CD14-positive monocyte (primary cell): ENCODE measurements around the gene SSR1. TPM values are rescaled to one million over a fixed set of nuclear protein-coding genes. Genes with fewer than 3 reads are reported as not detected.
"Not testable (repeated sequence)": the region's sequence is repeated elsewhere in the genome, so short reads cannot be mapped to it uniquely, and the experiment has no call there.

Experiments used
- DNase-seq, 3 donors: peaks; one replicate each; pipeline ENCODE4 v3.0.0-alpha.2; 2011 to 2022
- H2AFZ ChIP-seq: 2 replicates; pipeline ENCODE4 v1.6.0; 2012; ENCODE audit warnings: mild to moderate bottlenecking, low read depth, low read length, inconsistent platforms; ENCODE audit not compliant: insufficient read depth, poor library complexity, severe bottlenecking
- H3K27ac ChIP-seq, 2 donors: 1 replicate in 1 of 2; 2 replicates in 1 of 2; pipeline ENCODE4 v1.5.1; 2012 to 2013; ENCODE audit warnings: low read length in 2 of 2, control low read depth in 1 of 2, inconsistent platforms in 1 of 2, low read depth in 1 of 2, mild to moderate bottlenecking in 1 of 2
- H3K27me3 ChIP-seq, 2 donors: one replicate each; pipeline versions ENCODE4 v1.6.0 to v1.6.1; 2011 to 2013; ENCODE audit warnings: low read length in 2 of 2; ENCODE audit not compliant: control insufficient read depth in 2 of 2, insufficient read depth in 2 of 2
- H3K36me3 ChIP-seq, 2 donors: replicated peaks in 1 of 2; 1 replicate in 1 of 2; 2 replicates in 1 of 2; pipeline versions ENCODE4 v1.5.1 to v1.6.1; 2012 to 2013; ENCODE audit warnings: low read length in 2 of 2, control low read depth in 1 of 2, inconsistent platforms in 1 of 2, mild to moderate bottlenecking in 1 of 2; ENCODE audit not compliant: insufficient read depth in 2 of 2, control insufficient read depth in 1 of 2
- H3K4me1 ChIP-seq, 2 donors: 1 replicate in 1 of 2; 2 replicates in 1 of 2; pipeline versions ENCODE4 v1.5.1 to v1.6.1; 2012 to 2013; ENCODE audit warnings: low read length in 2 of 2, control low read depth in 1 of 2, inconsistent platforms in 1 of 2, mild to moderate bottlenecking in 1 of 2, moderate library complexity in 1 of 2; ENCODE audit not compliant: insufficient read depth in 2 of 2, control insufficient read depth in 1 of 2
- H3K4me2 ChIP-seq: replicated peaks from 2 replicates; pipeline ENCODE3; 2012; ENCODE audit warnings: low read length, moderate library complexity, mild to moderate bottlenecking; ENCODE audit not compliant: poor library complexity, severe bottlenecking; ENCODE audit errors: extremely low read depth
- H3K4me3 ChIP-seq, 3 experiments: fragments of 200-600 bp in 1 of 3; sonication (generic) in 1 of 3; replicated peaks in 1 of 3; 1 replicate in 2 of 3; 2 replicates in 1 of 3; pipeline ENCODE4 v1.5.1; 2011 to 2013; ENCODE audit warnings: low read length in 3 of 3, mild to moderate bottlenecking in 3 of 3, control low read depth in 2 of 3, low read depth in 2 of 3, inconsistent platforms in 1 of 3, moderate library complexity in 1 of 3
- H3K79me2 ChIP-seq: 2 replicates; pipeline ENCODE4 v1.6.0; 2012; ENCODE audit warnings: mild to moderate bottlenecking, control low read depth, inconsistent platforms, low read length, moderate library complexity; ENCODE audit not compliant: insufficient read depth
- H3K9ac ChIP-seq: 2 replicates; pipeline ENCODE4 v1.6.0; 2017; ENCODE audit warnings: low read length, mild to moderate bottlenecking; ENCODE audit not compliant: insufficient read depth, poor library complexity, severe bottlenecking
- H3K9me3 ChIP-seq, 2 donors: replicated peaks in 1 of 2; 1 replicate in 1 of 2; 2 replicates in 1 of 2; pipeline versions ENCODE4 v1.5.1 to v1.6.1; 2012 to 2013; ENCODE audit warnings: low read length in 2 of 2, control low read depth in 1 of 2; ENCODE audit not compliant: control insufficient read depth in 1 of 2, insufficient read depth in 1 of 2
- H4K20me1 ChIP-seq: 2 replicates; pipeline ENCODE4 v1.6.0; 2012; ENCODE audit warnings: mild to moderate bottlenecking, low read length, control low read depth, moderate library complexity; ENCODE audit not compliant: insufficient read depth
- H3K27ac Mint-ChIP-seq, 7 donors: one replicate each; pipeline ENCODE4 v1.8.0; 2020; ENCODE audit warnings: mild to moderate bottlenecking in 7 of 7, mixed read lengths in 7 of 7, moderate library complexity in 6 of 7, inconsistent platforms in 2 of 7
- H3K27me3 Mint-ChIP-seq, 3 donors: one replicate each; pipeline ENCODE4 v1.8.0; 2021 to 2022; ENCODE audit warnings: low read depth in 3 of 3, mild to moderate bottlenecking in 3 of 3, mixed read lengths in 3 of 3, moderate library complexity in 3 of 3, inconsistent platforms in 1 of 3
- H3K36me3 Mint-ChIP-seq, 2 donors: one replicate each; pipeline ENCODE4 v1.8.0; 2020; ENCODE audit warnings: mixed read lengths in 2 of 2, inconsistent platforms in 1 of 2, mild to moderate bottlenecking in 1 of 2
- H3K4me1 Mint-ChIP-seq: one replicate; pipeline ENCODE4 v1.8.0; 2020; ENCODE audit warnings: mild to moderate bottlenecking, mixed read lengths
- H3K4me3 Mint-ChIP-seq, 2 donors: one replicate each; pipeline ENCODE4 v1.8.0; 2020; ENCODE audit warnings: mild to moderate bottlenecking in 2 of 2, mixed read lengths in 2 of 2, moderate library complexity in 1 of 2
- H3K9me3 Mint-ChIP-seq, 7 donors: one replicate each; pipeline ENCODE4 v1.8.0; 2020 to 2022; ENCODE audit warnings: mixed read lengths in 7 of 7, mild to moderate bottlenecking in 6 of 7, moderate library complexity in 6 of 7, inconsistent platforms in 2 of 7
- CTCF ChIP-seq: fragments of 200-600 bp; IDR thresholded peaks from one replicate; pipeline ENCODE4 v1.8.0; 2022; ENCODE audit warnings: antibody characterized with exemption, mild to moderate bottlenecking
- WGBS: methylation state at CpG from one replicate; pipeline ENCODE4 v1.1.5; 2013; ENCODE audit warnings: missing lambda C conversion rate; ENCODE audit not compliant: insufficient coverage; 5-methylcytosine and 5-hydroxymethylcytosine counted together
- intact Hi-C, 2 donors: fragments of 100-400 bp; cut with micrococcal nuclease; formaldehyde crosslinking; loops; one replicate each; pipeline versions ENCODE4 v1.15.0 to v1.15.1; 2023
- polyA minus RNA-seq: library from RNA; depleted of rRNA, polyadenylated mRNA; stranded (reverse); fragments of >200 nt; gene quantifications from 2 replicates; pipeline ENCODE4 v1.2.3, GENCODE V29; 2012
- polyA plus RNA-seq, 3 donors: library from polyadenylated mRNA; depleted of rRNA in 1 of 3; unstranded in 2 of 3; stranded (reverse) in 1 of 3; fragments of 300-500 nt in 2 of 3; fragments of >200 nt in 1 of 3; fragmentation: Illumina TruSeq in 2 of 3; gene quantifications; 1 replicate in 2 of 3; 2 replicates in 1 of 3; pipeline ENCODE4 v1.2.3, GENCODE V29; 2012 to 2021
- total RNA-seq, 12 experiments: library from RNA in 1 of 12; stranded (reverse) in 1 of 12; fragments of 120-200 nt in 1 of 12; gene quantifications; one replicate each; pipeline ENCODE4 v1.2.4 and lab custom pipeline; 2013 to 2026; ENCODE audit warnings: mixed read lengths in 6 of 12, inconsistent platforms in 1 of 12

The SSR1 gene
- 107 TPM for total RNA-seq (2013)
- polyA plus RNA-seq (100 to 1,000 TPM in 2 of 3 donors, 10 to 100 TPM in 1; 59.1 to 302 (median 251) TPM), polyA minus RNA-seq (31.0 and 92.5 TPM in 2 replicates), total RNA-seq (lab: John Stamatoyannopoulos, UW) (50.8 to 207 (median 157) reads per million in 11 experiments)

DNA sequence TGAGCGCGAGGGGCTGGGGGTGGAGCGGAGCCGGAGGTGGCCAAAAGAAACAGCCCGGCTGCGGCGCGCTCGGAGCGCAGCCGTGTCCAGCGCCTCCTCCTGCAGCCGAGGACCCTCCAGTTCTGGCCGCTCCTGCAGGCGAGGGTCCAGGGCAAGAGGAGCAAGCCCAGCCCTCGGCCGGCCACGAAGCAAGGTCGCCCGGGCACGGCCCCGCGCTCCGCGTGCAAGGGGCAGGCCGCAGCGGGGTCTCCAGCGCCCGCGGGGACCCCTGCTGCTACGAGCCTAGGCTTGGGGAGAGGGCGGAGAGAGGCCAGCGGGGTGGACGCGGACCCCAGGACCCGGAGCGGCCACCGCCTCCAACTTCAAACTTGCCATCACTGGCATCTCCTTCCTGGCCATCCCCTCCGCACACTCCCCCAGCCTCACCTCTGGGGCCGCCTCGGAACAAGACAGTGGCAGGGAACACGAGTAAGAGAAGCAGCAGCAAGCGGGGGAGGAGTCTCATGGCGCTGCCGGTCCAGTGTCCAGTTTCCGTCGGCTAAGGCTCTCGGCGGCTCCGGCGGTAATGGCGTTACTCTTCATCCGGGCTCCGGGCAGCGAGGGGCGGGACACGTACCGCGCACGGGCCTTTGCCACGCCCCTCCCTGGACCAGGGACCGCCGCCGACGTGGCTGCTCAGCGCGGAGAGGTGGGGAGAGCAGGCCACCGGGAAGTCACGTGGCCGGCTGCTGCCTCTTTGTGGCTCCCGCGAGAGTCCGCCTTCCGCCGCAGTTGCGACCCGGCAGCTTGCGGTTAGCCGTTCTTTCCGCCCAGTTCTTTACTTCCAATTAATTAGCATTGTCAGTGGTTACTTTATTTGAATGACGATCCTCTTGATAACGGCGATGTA is at the start of gene SSR1:
SSR1 (minus strand) TSS at position 584 of the 889 bp plus-strand sequence; CDS start at position 505, 79 bp downstream.
- Histone ChIP-seq H3K4me3 (peak within 1 kb of the TSS; percentile 68 to 94 (median 83)), H3K36me3 (peaks cover 24 to 25% of the 10 kb centered on the region in 2 donors), H3K27ac (peak within 1 kb of the TSS; percentile 83 to 92), H3K9me3 (no peaks in the 10 kb centered on the region), H2AFZ (peak within 1 kb of the TSS; percentile 93), H3K4me2 (peak within 1 kb of the TSS; percentile 91), H3K79me2 (peaks cover 52% of the 10 kb centered on the region), H3K4me1 (peaks cover 34 to 53% of the 10 kb centered on the region in 2 donors), H3K9ac (peak within 1 kb of the TSS; percentile 96), H4K20me1 (peaks cover 41% of the 10 kb centered on the region), H3K27me3 (no peaks in the 10 kb centered on the region)
- peaks cover 0 to 2% (median 0%) of the 10 kb centered on the region in 7 donors for H3K9me3 Mint-ChIP-seq
- peak within 1 kb of the TSS; percentile 90 to 97 for H3K4me3 Mint-ChIP-seq
- H3K36me3 Mint-ChIP-seq, result peaks cover 26 to 27% of the 10 kb centered on the region in 2 donors
- H3K4me1 Mint-ChIP-seq, result peaks cover 53% of the 10 kb centered on the region
- WGBS, result under 1% methylated on average over 67 of the region's 83 CpGs
- peak; percentile 96 to 98 (median 97) for DNase-seq
- intact Hi-C loops, result loop anchor here in 1 of 2 donors (5.0 kb wide), 1 partner anchor 74 kb away; the partner anchor contains the start of genes CAGE1 and RIOK1
- H3K27me3 Mint-ChIP-seq, result peaks cover 0 to 1% (median 0%) of the 10 kb centered on the region in 3 donors
- no peak for TF ChIP-seq CTCF
- H3K27ac Mint-ChIP-seq, result peak within 1 kb of the TSS; percentile 86 to 96 (median 93)

DNA sequence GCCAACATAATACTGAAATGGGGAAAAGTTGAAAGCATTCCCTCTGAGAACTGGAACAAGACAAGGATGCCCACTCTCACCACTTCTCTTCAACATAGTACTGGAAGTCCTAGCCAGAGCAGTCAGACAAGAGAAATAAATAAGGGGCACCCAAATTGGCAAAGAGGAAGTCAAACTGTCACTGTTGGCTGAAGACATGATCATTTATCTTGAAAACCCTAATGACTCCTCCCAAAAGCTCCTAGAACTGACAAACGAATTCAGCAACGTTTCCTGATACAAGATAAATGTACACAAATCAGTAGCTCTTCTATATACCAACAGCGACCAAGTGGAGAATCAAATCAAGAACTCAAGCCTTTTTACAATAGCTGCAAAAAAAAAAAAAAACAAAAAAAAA is 38.9 kb upstream of the SSR1 start:
- H2AFZ ChIP-seq, DNase-seq, H3K27ac ChIP-seq, H3K27ac Mint-ChIP-seq, H3K36me3 ChIP-seq, H3K4me1 ChIP-seq, H3K9me3 ChIP-seq, H3K36me3 Mint-ChIP-seq, H3K9me3 Mint-ChIP-seq, H3K9ac ChIP-seq, H3K4me2 ChIP-seq, H3K27me3 ChIP-seq, H3K4me3 ChIP-seq, H4K20me1 ChIP-seq, intact Hi-C loops, H3K27me3 Mint-ChIP-seq, H3K79me2 ChIP-seq, H3K4me3 Mint-ChIP-seq: not testable (repeated sequence)
- H3K4me1 Mint-ChIP-seq, result peaks cover 11% of the 10 kb centered on the region
- 93% methylated on average over 2 of the region's 3 CpGs for WGBS

GRCh38 chr6:7350591-7350990 is 37.6 kb upstream of the SSR1 start:
- H3K4me3 ChIP-seq, H3K9me3 ChIP-seq, H2AFZ ChIP-seq, DNase-seq, intact Hi-C loops, H3K36me3 Mint-ChIP-seq, H4K20me1 ChIP-seq, H3K27ac Mint-ChIP-seq, H3K27me3 ChIP-seq, H3K27ac ChIP-seq, H3K36me3 ChIP-seq, H3K79me2 ChIP-seq, H3K9ac ChIP-seq, H3K4me3 Mint-ChIP-seq, H3K4me1 ChIP-seq, H3K27me3 Mint-ChIP-seq, H3K4me2 ChIP-seq, H3K9me3 Mint-ChIP-seq: not testable (repeated sequence)
- no CpG with 5 or more reads among the region's 1 CpG for WGBS
- peaks cover 11% of the 10 kb centered on the region for H3K4me1 Mint-ChIP-seq
